T47D (cell line): ENCODE measurements around the gene CYP4X1.
A peak's percentile ranks its signal among the peaks of the same experiment; 100 is the strongest.
"Not testable (repeated sequence)": the region's sequence is repeated elsewhere in the genome, so short reads cannot be mapped to it uniquely, and the experiment has no call there.

ENCODE experiments used
- DNase-seq, 2 experiments: peaks; one replicate each; pipeline versions ENCODE4 v3.0.0 to v3.0.0-alpha.2; 2011 to 2012; ENCODE audit warnings: low read depth in 1 of 2, low spot score in 1 of 2
- JUND ChIP-seq: IDR thresholded peaks from 2 replicates; pipeline ENCODE4 v1.6.1; 2012; ENCODE audit warnings: low read depth
- in situ Hi-C: cut with HindIII; loops from 2 replicates; pipeline ENCODE4 v1.10.0; 2016; ENCODE audit warnings: low sequenced_read_pairs, low pct_unique_long_range_greater_than_20kb

The CYP4X1 gene

GRCh38 chr1:47023268-47024140, at the start of gene CYP4X1:
CYP4X1 (plus strand) TSS chr1:47023669; CDS start chr1:47023818, 149 bp downstream.
- TF ChIP-seq JUND: no peak
- in situ Hi-C loops: no loop called here
- peak; percentile 25 to 49 for DNase-seq

DNA sequence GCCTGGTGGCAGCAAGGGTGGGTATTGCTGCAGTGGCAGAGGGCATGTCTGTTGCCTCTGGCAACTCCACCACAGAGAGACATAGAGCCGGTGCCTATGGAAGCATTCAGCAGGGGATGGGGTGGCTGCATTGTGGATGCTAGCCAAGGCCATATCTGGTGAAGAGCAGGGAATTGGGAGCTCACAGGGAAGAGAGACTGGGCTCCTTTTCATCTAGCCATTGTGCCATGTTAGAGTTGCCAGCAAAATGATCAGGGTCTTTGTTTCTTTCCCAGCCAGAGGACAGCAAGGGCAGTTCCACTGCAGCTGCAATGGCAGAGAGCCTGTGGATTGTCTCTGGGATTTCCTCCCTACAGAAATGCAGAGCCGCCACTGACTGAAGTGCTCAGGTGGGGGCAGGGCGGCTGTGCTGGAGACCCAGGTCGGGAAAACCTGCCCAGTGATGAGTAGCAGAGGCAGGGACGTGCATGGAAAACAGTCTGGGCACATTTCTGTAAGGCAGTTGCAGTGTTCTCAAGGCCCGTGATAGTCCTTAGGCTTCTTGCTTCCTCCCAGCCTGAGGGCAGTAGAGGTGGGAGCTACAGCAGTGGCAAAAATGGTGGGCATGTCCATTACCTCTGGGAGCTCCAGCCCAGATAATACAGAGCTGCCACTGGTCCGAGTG, 40.2 kb upstream of the CYP4X1 start:
- no peak for TF ChIP-seq JUND
- in situ Hi-C loops: no loop called here
- DNase-seq: no peak

DNA sequence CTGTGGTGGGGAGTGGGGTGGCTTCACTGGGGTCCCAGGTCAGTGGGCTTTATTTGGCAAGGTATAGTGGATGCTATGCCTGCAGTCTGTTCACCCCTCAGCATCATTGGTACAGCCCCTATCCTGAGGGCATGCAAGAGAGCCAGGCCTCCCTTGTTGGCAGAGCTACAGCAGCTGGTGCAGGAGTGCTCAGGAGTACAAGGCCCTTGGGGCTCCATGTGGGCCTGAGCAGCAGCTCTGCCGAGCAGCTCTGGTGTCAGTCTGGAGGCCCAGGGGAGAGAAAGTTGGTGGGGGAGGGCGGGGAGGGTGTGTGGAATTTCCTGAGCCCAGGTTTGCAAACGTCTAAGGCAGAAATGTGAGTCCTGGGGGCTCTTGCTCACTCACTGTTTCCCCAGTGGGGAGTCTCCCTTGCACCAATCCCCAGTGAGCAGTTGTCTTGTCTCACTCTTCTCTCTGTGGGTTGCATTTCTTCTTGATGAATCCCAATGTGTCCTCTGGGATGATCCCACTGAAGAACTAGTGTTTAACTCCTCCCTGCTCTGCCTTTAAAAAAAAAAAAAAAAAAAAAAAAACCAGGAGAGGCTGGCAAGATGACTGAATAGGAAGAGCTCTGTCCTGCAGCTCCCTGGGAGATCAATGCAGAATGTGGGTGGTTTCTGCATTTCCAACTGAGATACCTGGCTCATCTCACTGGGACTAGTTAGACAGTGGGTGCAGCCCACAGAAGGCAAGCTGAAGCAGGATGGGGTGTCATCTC, 39.5 kb upstream of the CYP4X1 start:
- no peak for DNase-seq
- TF ChIP-seq JUND: no peak
- in situ Hi-C loops: no loop called here

DNA sequence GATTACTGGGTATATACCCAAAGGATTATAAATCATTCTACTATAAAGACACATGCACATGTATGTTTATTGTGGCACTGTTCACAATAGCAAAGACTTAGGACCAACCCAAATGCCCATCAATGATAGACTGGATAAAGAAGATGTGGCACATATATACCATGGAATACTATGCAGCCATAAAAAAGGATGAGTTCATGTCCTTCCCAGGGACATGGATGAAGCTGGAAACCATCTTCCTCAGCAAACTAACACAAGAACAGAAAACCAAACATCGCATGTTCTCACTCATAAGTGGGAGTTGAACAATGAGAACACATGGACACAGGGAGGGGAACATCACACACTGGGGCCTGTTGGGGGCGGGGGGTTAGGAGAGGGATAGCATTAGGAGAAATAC, 32.9 kb upstream of the CYP4X1 start:
- in situ Hi-C loops, DNase-seq: not testable (repeated sequence)

GRCh38 chr1:46991083-46991923, 32.2 kb upstream of the CYP4X1 start:
- DNase-seq: peak in 1 of 2 experiments; percentile 62
- in situ Hi-C loops: no loop called here
- no peak for TF ChIP-seq JUND

DNA sequence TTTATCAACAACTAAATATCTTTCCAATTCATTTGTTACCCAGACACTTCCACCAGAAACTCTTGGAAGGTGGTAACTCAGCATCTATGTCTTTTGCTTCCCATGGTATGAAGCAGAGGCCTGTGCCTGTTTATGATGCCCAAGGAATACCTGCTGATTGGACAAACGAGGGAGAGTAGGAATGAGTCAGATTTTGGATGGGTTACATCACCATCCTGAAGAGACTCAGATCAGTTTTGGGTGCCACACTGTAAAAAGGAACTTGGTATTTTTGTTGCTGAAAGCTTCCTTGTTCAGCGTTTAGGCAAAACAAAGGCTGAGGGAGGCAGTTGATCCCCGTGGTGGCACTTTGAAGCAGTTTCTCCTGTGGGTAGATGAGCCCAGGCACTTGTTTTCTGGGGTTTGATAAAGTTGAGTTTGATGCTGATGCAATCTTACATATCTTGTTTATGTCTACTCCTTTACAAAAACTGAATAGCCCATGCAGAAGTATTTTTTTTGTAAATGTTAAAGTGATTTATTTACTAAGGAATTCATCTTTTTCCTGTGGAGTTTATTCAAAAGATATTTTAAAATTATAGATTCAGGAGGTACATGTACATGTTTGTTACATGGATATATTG, 26.7 kb upstream of the CYP4X1 start:
- DNase-seq: no peak
- no peak for TF ChIP-seq JUND
- in situ Hi-C loops: no loop called here

GRCh38 chr1:47002211-47002610, 21.3 kb upstream of the CYP4X1 start:
- peak; percentile 30 to 44 for DNase-seq
- TF ChIP-seq JUND: no peak
- in situ Hi-C loops: no loop called here

DNA sequence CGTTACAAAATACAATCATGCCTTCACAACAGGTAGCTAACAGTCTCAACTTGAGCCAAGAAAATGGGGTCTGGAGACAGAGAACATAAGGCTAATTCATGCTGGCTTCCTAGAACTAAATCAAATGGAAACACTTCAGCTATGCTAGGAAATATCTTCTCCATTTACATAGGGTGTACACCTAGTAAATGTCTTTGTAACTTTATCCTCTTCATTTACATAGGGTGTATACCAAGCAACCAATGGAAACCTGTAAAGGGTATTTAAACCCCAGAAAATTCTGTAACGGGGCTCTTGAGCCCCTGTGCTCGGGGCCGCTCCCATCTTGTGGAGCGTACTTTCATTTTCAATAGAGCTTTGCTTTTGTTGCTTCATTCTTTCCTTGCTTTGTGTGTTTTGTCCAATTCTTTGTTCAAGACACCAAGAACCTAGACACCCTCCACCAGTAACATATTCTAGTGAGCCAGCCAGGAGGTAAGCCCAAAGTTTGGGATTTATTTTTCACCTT, 19.5 kb upstream of the CYP4X1 start:
- in situ Hi-C loops: no loop called here
- no peak for TF ChIP-seq JUND
- no peak for DNase-seq

DNA sequence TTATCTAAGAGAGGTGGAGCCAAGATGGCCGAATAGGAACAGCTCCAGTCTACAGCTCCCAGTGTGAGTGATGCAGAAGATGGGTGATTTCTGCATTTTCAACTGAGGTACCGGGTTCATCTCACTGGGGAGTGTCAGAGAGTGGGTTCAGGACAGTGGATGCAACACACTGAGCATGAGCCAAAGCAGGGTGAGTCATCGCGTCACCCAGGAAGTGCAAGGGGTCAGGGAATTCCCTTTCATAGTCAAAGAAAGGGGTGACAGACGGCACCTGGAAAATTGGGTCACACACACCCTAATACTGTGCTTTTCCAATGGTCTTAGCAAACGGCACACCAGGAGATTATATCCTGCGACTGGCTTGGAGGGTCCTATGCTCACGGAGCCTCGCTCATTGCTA, 17.0 kb upstream of the CYP4X1 start:
- DNase-seq, in situ Hi-C loops: not testable (repeated sequence)

DNA sequence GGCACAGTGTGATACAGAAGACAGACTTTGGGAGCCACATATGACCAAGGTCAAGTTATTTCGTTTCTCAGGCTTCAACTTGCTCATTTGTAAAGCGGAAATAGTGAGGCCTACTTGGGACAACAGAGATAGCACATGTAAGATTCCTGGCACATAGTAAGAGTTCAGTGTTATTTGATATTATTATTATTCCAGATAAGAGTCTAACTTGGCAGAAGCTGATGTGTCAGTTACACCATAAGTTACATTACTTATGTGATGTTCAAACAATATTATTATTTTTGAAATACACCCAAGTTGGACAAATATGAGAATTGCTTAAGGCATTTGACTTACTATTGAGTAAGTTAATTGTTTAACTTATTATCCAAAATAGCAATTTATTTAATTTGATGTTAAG, 10.2 kb upstream of the CYP4X1 start:
- in situ Hi-C loops: no loop called here
- no peak for DNase-seq
- no peak for TF ChIP-seq JUND

- in situ Hi-C loops: no loop called here
- no peak for TF ChIP-seq JUND
- no peak for DNase-seq
Observed at GRCh38 chr1:47021070-47021469, 2.4 kb upstream of the CYP4X1 start.
